Sigmoid colon (tissue), 4 donors: ENCODE measurements around the gene SLC15A4.

Source experiments
- EP300 ChIP-seq, 4 donors: sonication (generic); formaldehyde crosslinking; IDR thresholded peaks; one replicate each; pipeline ENCODE4 v1.6.1; 2017; ENCODE audit warnings: antibody characterized with exemption in 4 of 4
- POLR2A ChIP-seq, 2 donors: fragments of 450-650 bp; IDR thresholded peaks; one replicate each; pipeline ENCODE4 v1.6.1; 2016; ENCODE audit warnings: antibody characterized with exemption in 2 of 2, mild to moderate bottlenecking in 2 of 2, moderate library complexity in 2 of 2
- TF ChIP-seq, protein P1 (sequence below), 4 experiments: fragments of 450-650 bp in 3 of 4; fragments of 200-600 bp in 1 of 4; IDR thresholded peaks; one replicate each; pipeline ENCODE4 v1.5.1; 2016 to 2019; ENCODE audit warnings: antibody characterized with exemption in 4 of 4, mild to moderate bottlenecking in 3 of 4, moderate library complexity in 2 of 4

GRCh38 chr12:128853600-128854197 is 29.9 kb upstream of the SLC15A4 start:
- TF ChIP-seq POLR2A (IDR thresholded peaks at IDR 0.05), result no peak
- no peak for TF ChIP-seq EP300 (IDR thresholded peaks at IDR 0.05)
- TF ChIP-seq, protein P1, sequence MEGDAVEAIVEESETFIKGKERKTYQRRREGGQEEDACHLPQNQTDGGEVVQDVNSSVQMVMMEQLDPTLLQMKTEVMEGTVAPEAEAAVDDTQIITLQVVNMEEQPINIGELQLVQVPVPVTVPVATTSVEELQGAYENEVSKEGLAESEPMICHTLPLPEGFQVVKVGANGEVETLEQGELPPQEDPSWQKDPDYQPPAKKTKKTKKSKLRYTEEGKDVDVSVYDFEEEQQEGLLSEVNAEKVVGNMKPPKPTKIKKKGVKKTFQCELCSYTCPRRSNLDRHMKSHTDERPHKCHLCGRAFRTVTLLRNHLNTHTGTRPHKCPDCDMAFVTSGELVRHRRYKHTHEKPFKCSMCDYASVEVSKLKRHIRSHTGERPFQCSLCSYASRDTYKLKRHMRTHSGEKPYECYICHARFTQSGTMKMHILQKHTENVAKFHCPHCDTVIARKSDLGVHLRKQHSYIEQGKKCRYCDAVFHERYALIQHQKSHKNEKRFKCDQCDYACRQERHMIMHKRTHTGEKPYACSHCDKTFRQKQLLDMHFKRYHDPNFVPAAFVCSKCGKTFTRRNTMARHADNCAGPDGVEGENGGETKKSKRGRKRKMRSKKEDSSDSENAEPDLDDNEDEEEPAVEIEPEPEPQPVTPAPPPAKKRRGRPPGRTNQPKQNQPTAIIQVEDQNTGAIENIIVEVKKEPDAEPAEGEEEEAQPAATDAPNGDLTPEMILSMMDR (IDR thresholded peaks at IDR 0.05), result no peak
